GM21619 (cell line): Measurements from ENCODE around the gene KRTAP17-1.

Source experiments
- ATAC-seq: cut with Tn5 transposase; IDR thresholded peaks from one replicate; pipeline ENCODE4 v1.9.1; 2021; ENCODE audit not compliant: unreplicated experiment

The KRTAP17-1 gene

DNA sequence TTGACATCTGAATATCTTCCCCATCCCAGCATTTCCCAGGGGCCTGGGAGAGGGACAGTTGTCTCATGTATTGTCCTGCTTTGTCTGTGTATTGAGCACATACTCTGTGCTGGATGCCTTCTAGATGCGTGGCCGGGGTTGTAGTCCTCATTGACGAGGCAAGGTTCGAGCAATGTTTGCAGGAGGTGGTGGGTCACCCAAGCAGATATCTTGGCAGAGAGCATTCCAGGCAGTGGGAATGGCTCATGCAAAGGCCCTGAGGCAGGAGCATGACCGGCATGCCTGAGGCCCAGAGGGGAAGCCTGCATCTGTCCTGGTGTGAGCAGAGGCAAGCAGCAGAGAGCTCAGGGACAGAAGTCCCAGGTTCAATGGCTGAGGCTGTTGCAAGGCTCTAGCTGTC is 17.6 kb upstream of the KRTAP17-1 start:
- no peak for ATAC-seq

DNA sequence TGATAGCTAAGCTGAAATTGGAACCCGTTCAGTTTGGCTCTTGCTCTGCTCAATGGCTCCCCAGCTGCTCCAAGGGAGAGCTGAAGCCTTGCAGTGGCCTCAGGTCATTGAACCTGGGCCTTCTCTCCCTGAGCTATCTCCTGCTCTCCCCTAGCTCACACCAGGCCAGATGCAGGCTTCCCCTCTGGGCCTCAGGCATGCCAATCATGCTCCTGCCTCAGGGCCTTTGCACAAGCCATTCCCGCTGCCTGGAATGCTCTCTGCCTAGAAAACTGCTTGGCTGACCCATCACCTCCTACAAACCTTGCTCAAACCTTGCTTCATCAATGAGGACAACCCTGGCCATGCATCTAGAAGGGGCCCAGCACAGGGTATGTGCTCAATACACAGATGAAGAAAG is 16.7 kb upstream of the KRTAP17-1 start:
- ATAC-seq: no peak

DNA sequence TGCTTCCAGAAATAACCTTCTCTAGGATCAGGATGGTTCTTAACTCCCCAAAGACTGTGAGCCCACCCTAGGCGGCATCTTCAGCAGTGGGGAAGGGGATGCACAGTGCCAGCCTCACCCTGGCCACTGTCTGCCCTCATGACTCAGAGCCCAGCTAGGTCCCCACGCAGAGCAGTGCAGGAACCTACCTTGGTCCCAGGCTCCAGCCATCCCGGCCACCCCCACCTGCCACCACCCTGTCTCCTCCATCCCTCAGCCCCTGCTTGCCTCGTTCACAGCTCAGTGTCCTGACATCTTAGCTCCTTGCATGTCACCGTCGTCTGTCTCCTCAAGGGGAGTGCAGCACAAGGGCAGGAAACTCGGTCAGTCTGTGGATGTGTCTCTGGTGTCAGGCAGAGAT is 16.1 kb upstream of the KRTAP17-1 start:
- ATAC-seq: no peak

DNA sequence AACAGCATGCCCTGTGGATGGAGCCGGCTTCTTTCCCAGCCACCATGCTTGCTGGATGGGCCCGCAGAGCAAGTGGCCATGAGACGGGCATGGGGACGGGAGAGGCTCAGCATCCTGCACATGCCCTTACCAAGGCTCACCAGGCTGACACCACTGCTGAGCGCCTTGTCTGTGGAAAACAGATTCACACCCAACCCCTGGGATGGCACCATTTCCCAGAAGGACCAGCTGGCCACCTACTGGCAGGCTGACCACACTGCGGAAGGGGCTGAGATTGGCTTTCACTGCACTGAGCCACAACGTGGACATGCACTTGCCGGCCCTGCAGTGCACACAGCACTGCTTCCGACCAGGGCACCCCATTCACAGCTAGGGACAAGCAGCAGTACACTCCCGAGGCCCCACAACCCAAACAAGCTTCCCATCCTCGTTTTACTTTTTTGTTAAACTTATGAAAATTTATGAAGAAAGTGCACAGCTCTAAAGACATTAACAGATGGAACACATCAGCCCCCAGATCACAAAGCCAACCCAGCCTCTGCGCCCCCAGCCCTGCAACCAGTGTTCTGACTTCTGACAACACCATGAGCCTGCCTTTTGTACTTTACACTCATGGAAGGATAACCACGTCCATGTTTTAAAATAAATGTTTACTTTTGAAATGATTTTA is 13.9 kb upstream of the KRTAP17-1 start:
- no peak for ATAC-seq

DNA sequence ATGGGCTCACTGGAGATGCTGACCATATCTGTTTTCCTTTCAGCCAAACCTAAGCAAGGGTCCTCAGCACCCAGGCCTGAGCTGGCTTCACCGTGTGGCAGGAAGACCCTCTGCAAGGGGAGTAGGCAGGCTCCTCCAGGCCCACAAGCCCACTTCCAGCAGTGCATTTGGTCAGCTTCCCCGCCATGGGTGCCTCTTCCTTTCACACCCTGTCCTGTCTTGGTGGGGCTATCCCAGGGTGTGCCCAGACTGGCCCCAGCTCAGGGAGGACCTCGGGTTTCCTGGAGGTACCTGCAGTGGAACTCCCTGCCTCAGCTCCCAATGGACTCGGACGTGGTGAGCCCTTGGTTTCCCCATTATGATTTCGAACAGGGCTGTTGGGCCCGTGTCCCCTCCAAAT is 12.7 kb upstream of the KRTAP17-1 start:
- ATAC-seq: no peak

DNA sequence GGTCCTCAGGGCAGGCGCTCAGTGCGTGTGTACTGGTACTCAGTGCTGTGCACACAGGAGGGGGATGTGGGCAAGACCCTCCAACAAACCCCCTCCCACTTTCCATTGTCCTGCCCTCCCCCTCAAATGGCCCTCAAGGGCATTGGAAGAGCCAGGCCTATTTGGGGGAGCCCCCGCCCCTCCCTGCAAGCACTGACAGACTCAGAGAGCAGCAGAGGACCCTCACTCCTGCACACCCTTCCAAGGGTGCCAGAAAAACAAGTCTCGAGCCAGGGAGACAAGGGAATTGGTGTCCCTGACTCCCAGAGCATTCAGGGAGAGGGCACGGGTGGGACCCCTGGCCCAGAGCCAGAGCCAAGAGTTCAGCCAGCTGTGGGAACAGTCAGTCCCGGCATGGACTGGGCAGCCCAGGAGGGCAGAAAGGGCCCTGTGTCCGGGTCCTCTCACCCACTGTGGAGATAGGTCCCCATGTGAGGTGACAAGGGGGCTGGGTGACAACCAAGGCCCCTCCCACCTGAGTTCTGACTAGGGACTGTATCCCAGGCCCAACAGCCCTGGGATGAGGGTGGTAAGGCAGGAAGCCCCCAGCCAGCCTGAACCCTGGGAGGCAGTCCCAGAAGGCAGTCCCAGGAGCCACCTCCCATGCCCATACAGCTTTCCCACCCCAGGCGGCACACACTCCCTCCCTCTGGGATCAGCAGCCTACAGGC is 12.1 kb upstream of the KRTAP17-1 start:
- ATAC-seq: no peak

DNA sequence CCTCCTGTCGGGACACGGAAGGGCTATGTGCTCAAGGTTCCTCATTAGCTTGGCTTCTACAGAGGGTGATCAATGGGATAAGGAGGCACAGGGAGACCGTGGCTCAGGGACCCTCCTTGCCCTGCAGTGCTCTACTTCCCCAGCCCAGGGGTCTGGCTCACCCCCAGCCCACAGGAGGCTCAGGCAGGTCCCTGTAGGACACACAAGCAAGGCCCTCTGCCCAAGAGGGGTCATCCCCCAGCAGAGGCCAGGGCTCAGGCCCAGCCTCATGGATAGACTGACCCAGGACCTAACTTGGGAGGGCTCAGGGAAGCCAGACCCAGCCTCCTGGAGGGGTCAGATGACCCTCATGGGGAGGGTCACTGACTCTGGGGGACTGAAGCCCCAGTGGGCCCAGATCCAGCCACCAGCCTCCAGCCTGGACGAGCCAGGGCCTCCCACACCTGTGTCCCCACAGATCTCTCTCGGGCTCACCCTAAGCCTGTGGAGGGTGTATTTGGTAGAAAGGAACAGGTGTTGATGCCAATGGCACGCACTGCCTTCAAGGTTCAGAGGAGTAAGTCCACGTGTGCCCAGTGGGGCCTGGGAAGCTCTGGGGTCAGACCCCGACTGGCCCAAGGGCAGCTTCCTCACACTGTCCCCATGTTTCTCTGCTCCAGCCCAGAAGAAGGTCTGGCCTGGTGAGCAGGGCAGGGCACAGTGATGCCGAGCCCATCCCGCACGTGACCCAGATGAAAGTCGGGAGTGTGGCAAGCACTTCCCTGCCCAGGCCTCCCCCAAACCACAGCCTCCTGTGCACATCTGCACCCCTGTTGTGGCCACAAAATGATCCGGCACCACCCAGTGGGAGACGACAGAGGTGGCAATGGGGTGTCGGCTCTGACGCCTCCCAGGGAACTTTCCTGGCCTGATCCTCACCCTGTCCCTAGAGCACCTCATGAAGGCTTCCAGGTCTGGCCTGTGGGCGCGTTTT is 10.9 kb upstream of the KRTAP17-1 start:
- ATAC-seq: no peak

DNA sequence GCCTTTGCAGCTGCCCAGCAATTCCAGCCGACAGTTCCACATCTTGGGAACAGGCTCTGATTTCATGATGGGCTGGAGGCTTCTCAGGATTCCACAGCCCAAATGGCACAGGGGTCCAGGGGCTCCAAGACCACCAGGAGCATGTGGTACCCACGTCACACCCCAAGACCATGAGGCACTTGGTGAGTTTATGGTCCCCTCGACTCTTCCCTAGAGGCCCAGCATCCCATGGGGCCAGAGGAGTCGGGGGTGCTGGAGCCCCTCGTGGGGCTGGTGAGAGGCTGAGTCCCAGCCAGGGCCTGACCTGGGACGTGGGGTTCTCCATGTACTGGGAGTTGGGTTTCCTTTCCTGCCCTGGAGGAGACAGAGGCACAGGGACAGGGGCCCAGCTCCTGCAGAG is 10.1 kb upstream of the KRTAP17-1 start:
- ATAC-seq: no peak

DNA sequence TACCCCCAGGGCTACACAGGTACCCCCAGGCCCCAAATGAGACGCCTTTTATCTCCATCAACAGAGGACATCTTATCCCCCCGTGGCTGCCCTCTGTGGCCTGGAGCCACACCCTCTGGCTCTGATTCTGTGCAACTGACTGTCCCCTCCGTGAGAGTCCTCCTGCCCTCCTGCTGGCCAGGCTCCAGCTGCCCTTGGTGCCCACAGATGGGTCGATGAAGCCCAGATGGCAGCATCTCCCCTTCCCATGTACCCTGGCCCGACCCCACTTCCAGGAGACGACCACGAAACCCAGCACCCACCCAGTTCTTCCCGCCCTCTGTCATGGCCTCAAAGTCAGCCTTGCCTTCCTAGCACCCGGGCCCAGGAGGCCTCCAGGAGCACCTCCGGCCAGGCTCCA is 9.6 kb upstream of the KRTAP17-1 start:
- no peak for ATAC-seq

DNA sequence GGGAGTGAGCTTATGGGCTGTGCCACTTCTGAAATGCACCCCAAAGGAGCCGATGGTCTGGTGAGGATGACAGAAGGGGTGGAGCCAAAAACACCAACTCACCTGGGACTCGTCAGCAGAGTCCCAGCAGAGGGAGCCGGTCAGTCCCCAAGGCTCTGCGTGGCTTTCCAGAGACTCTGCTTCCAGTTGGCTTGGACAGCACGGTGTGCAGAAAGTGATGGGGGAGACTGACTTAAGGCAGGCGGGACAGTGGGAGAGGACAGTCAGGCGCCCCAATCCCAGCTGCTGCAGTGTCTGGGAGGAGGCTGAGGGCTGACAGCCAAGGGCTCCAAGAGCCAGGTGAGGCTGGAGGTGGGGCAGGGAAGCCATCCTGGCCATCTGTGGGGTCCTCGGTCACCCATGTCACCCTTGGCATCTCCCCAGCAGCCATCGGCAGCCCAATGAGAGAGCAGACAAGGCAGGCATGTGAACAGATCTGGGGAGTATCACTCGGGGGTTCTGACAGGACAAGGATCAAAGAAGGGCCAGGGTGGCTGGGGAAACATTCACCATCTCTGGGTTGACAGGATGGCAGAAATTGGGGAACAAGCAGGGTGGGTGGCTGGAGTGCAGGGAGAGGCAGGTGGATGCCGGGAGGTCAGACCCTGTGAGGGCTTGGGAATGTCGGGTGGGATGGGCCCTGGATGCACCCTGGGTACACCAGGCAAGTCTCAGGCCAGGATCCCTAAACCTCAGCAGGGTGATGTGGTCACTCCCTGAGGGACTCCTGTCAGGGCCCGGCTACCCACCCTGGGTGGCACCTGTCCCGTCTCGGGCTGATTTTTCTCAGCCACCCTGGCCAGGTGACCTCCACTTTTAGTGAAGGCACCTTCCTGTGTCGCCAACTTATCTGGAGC is 8.9 kb upstream of the KRTAP17-1 start:
- ATAC-seq: no peak

DNA sequence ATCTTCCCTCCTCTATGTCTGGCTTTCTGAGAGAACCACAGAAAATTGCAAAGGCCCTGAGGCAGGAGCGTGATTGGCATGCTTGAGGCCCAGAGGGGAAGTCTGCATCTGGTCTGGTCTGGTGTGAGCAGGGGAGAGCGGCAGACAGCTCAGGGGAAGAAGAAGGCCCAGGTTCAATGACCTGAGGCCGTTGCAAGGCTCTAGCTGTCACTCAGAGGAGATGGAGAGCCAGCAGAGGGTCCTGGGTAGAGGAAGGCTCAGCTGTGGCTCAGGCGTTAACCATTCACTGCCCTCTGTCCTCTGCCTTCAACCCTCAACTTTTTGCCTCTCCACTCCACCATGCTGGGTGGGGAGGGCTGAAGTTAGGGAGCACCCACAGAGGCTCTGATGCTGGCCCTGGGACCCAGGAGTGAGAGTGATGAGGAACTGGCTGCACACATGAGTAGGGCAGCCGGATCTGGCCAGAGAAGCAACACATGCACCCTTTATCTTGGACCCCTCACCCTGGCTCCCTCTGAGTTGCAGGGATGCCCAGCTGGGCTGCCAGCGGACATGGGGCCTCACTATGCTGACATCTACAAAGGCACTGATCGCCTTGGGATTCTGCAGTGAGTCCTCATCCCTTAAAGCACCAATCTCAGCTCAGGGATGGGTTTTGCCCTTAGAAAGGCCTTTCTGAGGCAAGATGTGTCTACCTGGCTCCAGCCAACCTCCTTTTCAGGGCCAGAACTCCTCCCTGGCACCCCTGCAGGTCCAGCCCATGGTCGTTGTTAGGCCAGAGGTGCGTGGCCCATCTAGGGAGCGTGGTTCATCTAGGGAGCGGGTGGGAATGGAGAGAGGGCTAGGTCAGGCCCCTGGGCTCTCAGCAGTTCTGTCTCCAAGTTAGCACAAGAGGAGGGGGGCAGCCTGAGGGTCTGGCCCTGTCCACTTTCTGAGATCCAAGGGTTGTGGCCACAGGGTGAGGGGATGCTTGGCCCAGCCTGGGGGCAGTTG is 7.7 kb upstream of the KRTAP17-1 start:
- no peak for ATAC-seq

DNA sequence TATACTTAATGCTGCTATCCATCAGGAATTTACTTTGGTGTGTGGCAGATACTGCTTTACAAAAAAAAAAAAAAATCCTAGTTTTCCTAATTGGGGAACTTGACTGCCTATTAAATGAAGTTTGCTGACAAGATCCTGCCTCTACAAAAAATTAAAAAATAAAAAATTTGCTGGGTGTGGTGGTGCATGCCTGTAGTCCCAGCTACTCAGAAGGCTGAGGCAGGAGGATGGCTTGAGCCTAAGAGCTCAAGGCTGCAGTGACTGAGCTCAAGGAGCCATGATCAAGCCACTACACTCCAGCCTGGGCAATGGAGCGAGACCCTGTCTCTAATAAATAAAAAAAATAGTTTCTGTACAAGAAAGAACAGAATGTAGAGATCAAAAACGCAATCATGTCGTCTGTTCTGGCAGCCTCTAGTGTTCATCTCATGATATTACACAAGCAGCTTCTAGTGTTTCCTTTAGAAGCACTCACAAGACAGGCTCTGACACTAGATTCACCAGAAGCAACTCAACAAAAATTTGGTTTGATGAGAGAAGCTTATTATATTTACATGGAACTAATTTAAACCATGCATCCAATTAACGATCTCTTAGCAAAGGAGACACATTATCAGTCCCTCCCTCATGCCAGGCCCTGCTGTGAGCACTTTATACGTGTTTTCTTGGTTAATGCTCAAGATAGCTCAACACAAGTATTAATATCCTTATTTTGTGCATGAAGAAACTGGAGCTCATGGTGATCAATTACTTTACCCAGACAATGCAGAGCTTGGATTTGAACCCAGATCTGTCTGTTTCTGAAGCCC is 6.8 kb upstream of the KRTAP17-1 start:
- no peak for ATAC-seq

DNA sequence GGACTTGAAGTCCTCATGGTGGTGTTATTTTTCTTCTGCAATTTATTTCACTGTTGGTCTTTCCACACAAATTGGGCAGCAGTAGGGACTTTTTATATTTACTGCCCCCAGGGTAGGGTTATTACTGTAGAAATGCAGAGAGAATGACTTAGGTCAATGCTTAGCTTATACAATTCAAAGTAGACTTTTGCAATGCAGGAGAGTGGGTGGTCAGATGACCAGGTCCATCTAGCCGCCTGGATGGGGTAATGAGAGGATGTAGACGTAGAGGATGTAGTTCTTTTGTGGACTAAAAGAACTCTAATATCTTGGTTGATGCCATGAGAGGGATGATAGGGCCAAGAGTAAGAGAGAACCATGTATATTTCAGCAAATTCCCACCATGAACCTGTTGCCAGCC is 2.7 kb upstream of the KRTAP17-1 start:
- no peak for ATAC-seq

DNA sequence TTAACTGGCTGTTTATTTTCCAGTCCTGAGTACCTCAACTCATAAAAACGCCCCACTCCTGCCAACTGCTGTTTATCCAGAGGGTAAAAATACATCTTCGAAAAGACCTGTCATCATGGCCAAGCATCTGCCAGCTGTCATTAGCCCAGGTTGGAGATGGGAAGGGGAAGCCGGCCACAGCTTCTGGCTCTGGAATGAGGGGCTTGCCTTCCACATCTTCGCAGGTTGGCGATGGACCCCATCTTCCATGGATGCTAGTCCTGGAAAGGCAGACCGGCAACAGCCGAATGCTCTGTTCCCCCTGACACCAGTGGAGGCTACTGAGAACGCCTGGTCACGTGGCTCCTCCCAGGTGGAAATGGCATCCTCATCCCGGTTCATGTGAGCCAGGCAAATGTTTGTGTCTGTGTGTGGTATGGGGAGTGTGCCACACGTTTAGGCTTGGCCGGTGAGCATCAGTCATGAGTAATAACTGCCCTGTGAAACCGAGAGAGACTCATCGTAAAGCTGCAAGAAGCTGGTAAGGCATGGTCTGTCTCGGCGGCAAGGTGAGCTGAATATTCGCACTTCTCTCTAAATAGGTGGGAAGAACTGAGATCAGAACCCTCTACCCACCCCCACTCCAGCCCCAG is 420 bp upstream of the KRTAP17-1 start:
- no peak for ATAC-seq

DNA sequence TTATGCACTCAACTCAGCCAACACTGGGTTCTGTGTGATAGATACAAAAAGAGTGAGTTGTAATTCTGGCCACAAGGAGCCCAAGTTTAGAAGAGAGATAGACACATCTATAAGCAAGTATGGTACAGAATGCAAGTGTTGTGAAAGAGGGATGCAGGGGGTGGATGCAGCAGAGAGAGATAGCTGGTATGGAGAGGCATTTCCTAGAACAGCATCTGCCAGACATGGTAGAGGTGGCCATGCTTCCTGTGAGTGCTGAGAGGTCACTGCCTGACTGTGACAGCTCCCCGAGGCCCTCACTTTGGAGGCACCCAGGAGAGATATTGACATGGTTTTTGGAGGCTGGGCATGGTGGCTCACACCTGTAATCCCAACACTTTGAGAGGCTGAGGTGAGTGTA is 4.4 kb downstream of the KRTAP17-1 start:
- ATAC-seq: no peak

DNA sequence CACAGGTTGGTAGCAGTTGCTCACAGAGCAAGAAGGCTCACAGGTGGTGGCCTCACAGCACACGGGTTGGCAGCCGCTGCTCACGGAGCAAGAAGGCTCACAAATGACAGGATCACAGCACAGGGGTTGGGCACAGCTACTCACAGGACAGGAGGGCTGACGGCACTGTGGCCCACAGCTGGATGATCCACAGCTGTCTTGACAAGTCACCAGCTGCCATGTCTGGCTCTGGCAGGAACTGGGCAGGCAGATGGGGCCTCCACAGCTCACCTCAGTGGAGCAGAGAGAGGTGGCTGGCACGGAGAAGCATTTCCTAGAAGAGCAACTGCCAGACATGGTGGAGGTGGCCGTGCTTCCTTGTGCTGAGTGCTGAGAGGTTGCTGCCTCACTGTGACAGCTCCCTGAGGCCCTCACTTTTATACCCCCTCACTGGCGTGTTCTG is 6.6 kb downstream of the KRTAP17-1 start, which contains the start of gene KRTAP16-1:
Gene KRTAP16-1 (minus strand): TSS at position 392 of the 442 bp plus-strand sequence. CDS start 56 bp downstream, at position 336.
- ATAC-seq: no peak

DNA sequence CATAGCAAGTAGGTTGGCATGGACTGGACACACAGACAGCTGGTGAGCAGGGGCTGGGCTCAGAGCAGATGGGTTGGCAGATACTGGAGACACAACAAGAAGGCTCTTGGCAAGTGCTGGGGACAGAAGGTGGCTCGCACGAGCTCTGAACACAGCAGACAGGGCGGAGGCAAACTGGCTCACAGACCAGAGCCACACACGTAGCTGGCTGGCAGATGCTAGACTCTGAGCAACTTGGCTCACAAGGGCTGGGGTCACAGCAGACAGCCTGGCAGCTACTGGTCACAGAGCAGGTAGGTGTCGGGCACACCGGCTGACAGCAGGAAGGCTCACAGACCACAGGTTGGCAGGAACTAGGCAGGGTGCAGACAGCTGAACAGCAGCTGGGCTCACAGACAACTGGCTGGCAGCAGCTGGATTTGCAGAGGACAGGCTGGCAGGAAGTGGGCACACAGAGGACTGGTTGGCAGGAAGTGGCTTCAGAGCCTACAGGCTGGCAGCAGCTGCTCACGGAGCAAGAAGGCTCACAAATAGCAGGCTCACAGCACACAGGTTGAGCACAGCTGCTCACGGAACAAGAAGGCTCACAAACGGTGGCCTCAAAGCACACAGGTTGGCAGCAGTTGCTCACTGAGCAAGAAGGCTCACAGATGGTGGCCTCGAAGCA is 7.1 kb downstream of the KRTAP17-1 start:
- ATAC-seq: no peak
